Endodermal cell (in vitro differentiated cells): ENCODE data around the gene RHBDD3. TPM values are rescaled to one million over a fixed set of nuclear protein-coding genes. Genes with fewer than 3 reads are reported as not detected.
A peak's percentile ranks its signal among the peaks of the same experiment; 100 is the strongest.

Source experiments
- DNase-seq: peaks from one replicate; pipeline ENCODE4 v3.0.0-alpha.2; 2017
- H3K27ac ChIP-seq: 2 replicates; pipeline ENCODE4 v1.5.1; 2013; ENCODE audit warnings: mild to moderate bottlenecking, low read depth, low read length, moderate library complexity
- H3K27me3 ChIP-seq: 2 replicates; pipeline ENCODE4 v1.6.1; 2013; ENCODE audit warnings: mild to moderate bottlenecking, low read length, moderate library complexity; ENCODE audit not compliant: insufficient read depth, control insufficient read depth, poor library complexity, severe bottlenecking
- H3K36me3 ChIP-seq: 2 replicates; pipeline ENCODE4 v1.7.0; 2013; ENCODE audit warnings: mild to moderate bottlenecking, low read length, moderate library complexity; ENCODE audit not compliant: control insufficient read depth, insufficient read depth
- H3K4me1 ChIP-seq: one replicate; pipeline ENCODE4 v1.7.0; 2013; ENCODE audit warnings: low read length; ENCODE audit not compliant: control insufficient read depth, insufficient read depth
- H3K4me3 ChIP-seq: 2 replicates; pipeline ENCODE4 v1.5.1; 2013; ENCODE audit warnings: mild to moderate bottlenecking, low read length, moderate library complexity
- H3K9ac ChIP-seq: 2 replicates; pipeline ENCODE4 v1.6.1; 2013; ENCODE audit warnings: mild to moderate bottlenecking, low read length, moderate library complexity; ENCODE audit not compliant: poor library complexity, severe bottlenecking; ENCODE audit errors: extremely low read depth
- H3K9me3 ChIP-seq: 2 replicates; pipeline ENCODE4 v1.6.1; 2013; ENCODE audit warnings: mild to moderate bottlenecking, low read length, moderate library complexity; ENCODE audit not compliant: control insufficient read depth
- H3K27ac Mint-ChIP-seq: 2 replicates; pipeline ENCODE4 v1.8.0; 2020; ENCODE audit warnings: mixed read lengths
- H3K27me3 Mint-ChIP-seq: 2 replicates; pipeline ENCODE4 v1.8.0; 2021; ENCODE audit warnings: mild to moderate bottlenecking, mixed read lengths; ENCODE audit not compliant: insufficient read depth
- H3K36me3 Mint-ChIP-seq: 2 replicates; pipeline ENCODE4 v1.8.0; 2020; ENCODE audit warnings: low read depth, mixed read lengths
- H3K4me1 Mint-ChIP-seq: 2 replicates; pipeline ENCODE4 v1.8.0; 2020; ENCODE audit warnings: mixed read lengths
- H3K4me3 Mint-ChIP-seq: 2 replicates; pipeline ENCODE4 v1.8.0; 2020; ENCODE audit warnings: mild to moderate bottlenecking, moderate library complexity, mixed read lengths
- H3K9me3 Mint-ChIP-seq: 2 replicates; pipeline ENCODE4 v1.8.0; 2020; ENCODE audit warnings: mild to moderate bottlenecking, mixed read lengths
- CTCF ChIP-seq: fragments of 200-600 bp; sonication (generic); conservative IDR thresholded peaks from 2 replicates; pipeline ENCODE4 v1.5.0; 2021; ENCODE audit warnings: antibody characterized with exemption, mild to moderate bottlenecking
- WGBS, 2 experiments: methylation state at CpG; one replicate each; pipeline versions ENCODE4 v1.1.5 to v1.1.7; 2013; ENCODE audit warnings: missing lambda C conversion rate in 2 of 2, mixed read lengths in 1 of 2; ENCODE audit not compliant: insufficient coverage in 1 of 2, insufficient read length in 1 of 2; 5-methylcytosine and 5-hydroxymethylcytosine counted together
- total RNA-seq, 2 donors: library from RNA; stranded (reverse); fragmentation: NEBNext Ultra II Directional in 1 of 2; extraction: Animal tissue kit (Norgen Biotek cat#: 25700) in 1 of 2; gene quantifications; 2 replicates in 1 of 2; 3 replicates in 1 of 2; pipeline ENCODE4 v1.2.1, GENCODE V29; 2021

Gene RHBDD3
- total RNA-seq, 2 donors from 2014 or later = 65.0 to 75.2 TPM

GRCh38 chr22:29315286-29316140 lies 47.7 kb upstream of the RHBDD3 start, which contains the start of gene RASL10A:
Gene RASL10A (minus strand): TSS chr22:29315697. CDS start chr22:29315246, 451 bp downstream.
- no peak for TF ChIP-seq CTCF
- Mint-ChIP-seq H3K4me3 (peak within 1 kb of the TSS; percentile 49), H3K36me3 (peaks cover 11% of the 10 kb centered on the region), H3K4me1 (peaks cover 9% of the 10 kb centered on the region), H3K27ac (no peak within 1 kb of the TSS), H3K9me3 (peaks cover 10% of the 10 kb centered on the region), H3K27me3 (peaks cover 47% of the 10 kb centered on the region)
- H3K27ac ChIP-seq = no peak within 1 kb of the TSS
- peak; percentile 76 for DNase-seq
- WGBS, 2 experiments = 7 to 17% methylated on average over 29 to 99 of the region's 103 CpGs
- no peaks in the 10 kb centered on the region for H3K9me3 ChIP-seq
- no peaks in the 10 kb centered on the region for H3K4me1 ChIP-seq
- peaks cover 38% of the 10 kb centered on the region for H3K27me3 ChIP-seq
- H3K9ac ChIP-seq = peak within 1 kb of the TSS; percentile 23
- no peaks in the 10 kb centered on the region for H3K36me3 ChIP-seq
- peak within 1 kb of the TSS; percentile 55 for H3K4me3 ChIP-seq

GRCh38 chr22:29314537-29315285 lies 46.9 kb upstream of the RHBDD3 start:
- H3K4me3 ChIP-seq = peak overlapping the region; percentile 55
- Mint-ChIP-seq H3K4me1 (peaks cover 9% of the 10 kb centered on the region), H3K4me3 (peak overlapping the region; percentile 49), H3K27ac (no peak overlapping the region), H3K9me3 (peaks cover 10% of the 10 kb centered on the region), H3K27me3 (peaks cover 47% of the 10 kb centered on the region), H3K36me3 (peaks cover 11% of the 10 kb centered on the region)
- H3K9me3 ChIP-seq = no peaks in the 10 kb centered on the region
- peaks cover 38% of the 10 kb centered on the region for H3K27me3 ChIP-seq
- TF ChIP-seq CTCF = no peak
- no peaks in the 10 kb centered on the region for H3K4me1 ChIP-seq
- H3K9ac ChIP-seq = peak overlapping the region; percentile 23
- H3K36me3 ChIP-seq = no peaks in the 10 kb centered on the region
- DNase-seq = peak; percentile 76
- WGBS, 2 experiments = 6 to 7% methylated on average over 14 to 69 of the region's 69 CpGs
- H3K27ac ChIP-seq = no peak overlapping the region

- no peak for DNase-seq
- Mint-ChIP-seq H3K27ac (no peak overlapping the region), H3K36me3 (peaks cover 11% of the 10 kb centered on the region)
Observed at GRCh38 chr22:29313576-29314466, 46.0 kb upstream of the RHBDD3 start.

More at GRCh38 chr22:29313576-29314466, 46.0 kb upstream of the RHBDD3 start:
- Histone ChIP-seq H3K9me3 (no peaks in the 10 kb centered on the region), H3K27me3 (peaks cover 38% of the 10 kb centered on the region), H3K4me3 (peak overlapping the region; percentile 55), H3K4me1 (peaks cover 5% of the 10 kb centered on the region), H3K36me3 (no peaks in the 10 kb centered on the region), H3K27ac (no peak overlapping the region), H3K9ac (peak overlapping the region; percentile 23)
- no peak for TF ChIP-seq CTCF
- H3K4me3 Mint-ChIP-seq = peak overlapping the region; percentile 49
- peaks cover 47% of the 10 kb centered on the region for H3K27me3 Mint-ChIP-seq
- peaks cover 13% of the 10 kb centered on the region for H3K4me1 Mint-ChIP-seq
- 77% methylated on average over 46 to 51 of the region's 51 CpGs for WGBS, 2 experiments
- peaks cover 10% of the 10 kb centered on the region for H3K9me3 Mint-ChIP-seq
